ENCODE data around the gene CNNM1.

The CNNM1 gene

GRCh38 chr10:99292159-99292558, 37.0 kb upstream of the CNNM1 start:
- ATAC-seq (ENCODE audit: low read depth) (peak; percentile 92), DNase-seq (ENCODE audit: low spot score) (no peak)
- no peak overlapping the region for H3K4me3 ChIP-seq (ENCODE audit: severe bottlenecking)
- no peaks in the 10 kb centered on the region for H3K36me3 ChIP-seq (ENCODE audit: low read depth)
- H3K27me3 ChIP-seq (ENCODE audit: insufficient read depth, poor library complexity, severe bottlenecking), result no peaks in the 10 kb centered on the region
- peaks cover 6% of the 10 kb centered on the region for H3K4me1 ChIP-seq (ENCODE audit: insufficient read depth, poor library complexity, severe bottlenecking)
- H3K9me3 ChIP-seq (ENCODE audit: severe bottlenecking), result no peaks in the 10 kb centered on the region
- TF ChIP-seq, protein P1, sequence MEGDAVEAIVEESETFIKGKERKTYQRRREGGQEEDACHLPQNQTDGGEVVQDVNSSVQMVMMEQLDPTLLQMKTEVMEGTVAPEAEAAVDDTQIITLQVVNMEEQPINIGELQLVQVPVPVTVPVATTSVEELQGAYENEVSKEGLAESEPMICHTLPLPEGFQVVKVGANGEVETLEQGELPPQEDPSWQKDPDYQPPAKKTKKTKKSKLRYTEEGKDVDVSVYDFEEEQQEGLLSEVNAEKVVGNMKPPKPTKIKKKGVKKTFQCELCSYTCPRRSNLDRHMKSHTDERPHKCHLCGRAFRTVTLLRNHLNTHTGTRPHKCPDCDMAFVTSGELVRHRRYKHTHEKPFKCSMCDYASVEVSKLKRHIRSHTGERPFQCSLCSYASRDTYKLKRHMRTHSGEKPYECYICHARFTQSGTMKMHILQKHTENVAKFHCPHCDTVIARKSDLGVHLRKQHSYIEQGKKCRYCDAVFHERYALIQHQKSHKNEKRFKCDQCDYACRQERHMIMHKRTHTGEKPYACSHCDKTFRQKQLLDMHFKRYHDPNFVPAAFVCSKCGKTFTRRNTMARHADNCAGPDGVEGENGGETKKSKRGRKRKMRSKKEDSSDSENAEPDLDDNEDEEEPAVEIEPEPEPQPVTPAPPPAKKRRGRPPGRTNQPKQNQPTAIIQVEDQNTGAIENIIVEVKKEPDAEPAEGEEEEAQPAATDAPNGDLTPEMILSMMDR (IDR thresholded peaks at IDR 0.05; ENCODE audit: poor library complexity, severe bottlenecking), result no peak
- peak overlapping the region; percentile 18 for H3K27ac ChIP-seq (ENCODE audit: poor library complexity, severe bottlenecking)

DNA sequence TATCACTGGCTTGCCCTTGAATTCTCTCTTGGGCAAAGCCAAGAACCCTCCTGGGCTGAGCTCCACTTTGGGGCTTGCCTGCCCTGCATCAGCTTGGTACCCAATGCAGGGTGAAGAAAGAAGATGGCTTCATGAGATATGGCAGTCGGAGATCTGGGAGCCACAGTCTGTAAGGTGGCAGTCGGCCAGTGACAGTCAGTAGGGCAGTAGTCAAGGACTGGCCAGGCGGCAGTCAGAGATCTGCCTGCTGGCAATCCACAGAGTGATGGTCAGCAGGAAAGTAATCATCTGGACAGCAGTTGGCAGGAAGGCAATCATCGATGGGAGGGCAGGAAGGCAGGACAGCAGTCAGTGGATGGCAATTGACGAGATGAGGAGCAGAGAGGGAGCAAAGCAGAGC, 32.6 kb upstream of the CNNM1 start:
- DNase-seq (ENCODE audit: low spot score) (no peak), ATAC-seq (ENCODE audit: low read depth) (no peak)
- H3K27me3 ChIP-seq (ENCODE audit: insufficient read depth, poor library complexity, severe bottlenecking), result no peaks in the 10 kb centered on the region
- TF ChIP-seq, protein P1 (IDR thresholded peaks at IDR 0.05; ENCODE audit: poor library complexity, severe bottlenecking), result no peak
- no peak overlapping the region for H3K4me3 ChIP-seq (ENCODE audit: severe bottlenecking)
- H3K27ac ChIP-seq (ENCODE audit: poor library complexity, severe bottlenecking), result no peak overlapping the region
- no peaks in the 10 kb centered on the region for H3K9me3 ChIP-seq (ENCODE audit: severe bottlenecking)
- no peaks in the 10 kb centered on the region for H3K36me3 ChIP-seq (ENCODE audit: low read depth)
- peaks cover 6% of the 10 kb centered on the region for H3K4me1 ChIP-seq (ENCODE audit: insufficient read depth, poor library complexity, severe bottlenecking)

DNA sequence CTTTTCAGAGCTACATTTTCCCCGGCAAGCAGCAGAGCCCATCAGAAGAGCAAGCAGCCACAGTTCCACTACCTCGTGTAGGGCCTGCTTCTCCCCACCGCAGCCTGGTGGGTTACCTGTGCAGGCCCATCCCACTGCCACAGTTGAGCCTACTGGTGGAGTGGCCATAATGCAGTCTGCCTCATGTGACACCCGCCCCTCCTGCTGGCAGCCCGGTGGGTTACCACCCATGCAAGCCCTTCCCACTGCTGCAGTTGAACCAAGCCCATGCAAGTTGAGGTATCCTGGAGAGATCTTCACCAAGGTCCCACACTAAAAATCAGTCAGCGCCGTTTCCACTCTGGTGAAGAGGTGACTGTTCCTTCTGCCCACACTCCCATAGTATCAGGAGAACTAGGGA, 32.1 kb upstream of the CNNM1 start:
- DNase-seq (ENCODE audit: low spot score), result no peak

GRCh38 chr10:99303899-99304861, 25.0 kb upstream of the CNNM1 start:
- H3K9me3 ChIP-seq (ENCODE audit: severe bottlenecking), result no peaks in the 10 kb centered on the region
- no peak for ATAC-seq (ENCODE audit: low read depth)
- no peaks in the 10 kb centered on the region for H3K27me3 ChIP-seq (ENCODE audit: insufficient read depth, poor library complexity, severe bottlenecking)
- TF ChIP-seq, protein P1 (IDR thresholded peaks at IDR 0.05; ENCODE audit: poor library complexity, severe bottlenecking), result no peak
- no peak overlapping the region for H3K4me3 ChIP-seq (ENCODE audit: severe bottlenecking)
- H3K36me3 ChIP-seq (ENCODE audit: low read depth), result no peaks in the 10 kb centered on the region
- no peaks in the 10 kb centered on the region for H3K4me1 ChIP-seq (ENCODE audit: insufficient read depth, poor library complexity, severe bottlenecking)
- DNase-seq (ENCODE audit: low spot score), result no peak
- H3K27ac ChIP-seq (ENCODE audit: poor library complexity, severe bottlenecking), result no peak overlapping the region

More for the DNA sequence above, 32.1 kb upstream of the CNNM1 start:
- Histone ChIP-seq H3K4me1 (ENCODE audit: insufficient read depth, poor library complexity, severe bottlenecking) (peaks cover 1% of the 10 kb centered on the region), H3K4me3 (ENCODE audit: severe bottlenecking) (no peak overlapping the region), H3K27ac (ENCODE audit: poor library complexity, severe bottlenecking) (no peak overlapping the region), H3K27me3 (ENCODE audit: insufficient read depth, poor library complexity, severe bottlenecking) (no peaks in the 10 kb centered on the region), H3K9me3 (ENCODE audit: severe bottlenecking) (no peaks in the 10 kb centered on the region), H3K36me3 (ENCODE audit: low read depth) (no peaks in the 10 kb centered on the region)
- TF ChIP-seq, protein P1 (IDR thresholded peaks at IDR 0.05; ENCODE audit: poor library complexity, severe bottlenecking), result no peak
- no peak for ATAC-seq (ENCODE audit: low read depth)

DNA sequence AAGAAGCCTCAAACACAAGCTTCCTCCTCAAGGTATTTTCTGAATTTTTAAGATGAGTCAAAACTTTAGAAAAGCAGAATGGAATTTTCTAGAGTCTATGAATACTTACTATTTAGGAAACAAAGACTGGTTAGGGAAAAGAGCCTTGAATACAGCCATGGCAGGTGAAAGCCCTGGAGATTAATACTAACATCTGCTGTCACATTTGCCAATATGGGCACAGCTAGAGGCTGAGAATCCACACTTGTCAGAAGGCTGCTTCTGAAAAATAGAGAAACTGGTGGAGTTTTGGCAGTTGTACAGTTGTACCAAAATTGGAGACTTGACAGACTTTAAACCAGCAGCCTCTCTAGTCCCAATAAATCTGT, 24.3 kb upstream of the CNNM1 start:
- TF ChIP-seq, protein P1 (IDR thresholded peaks at IDR 0.05; ENCODE audit: poor library complexity, severe bottlenecking), result no peak
- H3K4me1 ChIP-seq (ENCODE audit: insufficient read depth, poor library complexity, severe bottlenecking), result no peaks in the 10 kb centered on the region
- H3K27me3 ChIP-seq (ENCODE audit: insufficient read depth, poor library complexity, severe bottlenecking), result no peaks in the 10 kb centered on the region
- H3K9me3 ChIP-seq (ENCODE audit: severe bottlenecking), result no peaks in the 10 kb centered on the region
- no peak for DNase-seq (ENCODE audit: low spot score)
- no peak overlapping the region for H3K4me3 ChIP-seq (ENCODE audit: severe bottlenecking)
- H3K36me3 ChIP-seq (ENCODE audit: low read depth), result no peaks in the 10 kb centered on the region
- ATAC-seq (ENCODE audit: low read depth), result no peak
- no peak overlapping the region for H3K27ac ChIP-seq (ENCODE audit: poor library complexity, severe bottlenecking)
